CD14-positive monocyte (primary cell): ENCODE data around the gene LZTR1. TPM values are rescaled to one million over a fixed set of nuclear protein-coding genes. Genes with fewer than 3 reads are reported as not detected.

Experiments used
- DNase-seq, 3 donors: peaks; one replicate each; pipeline ENCODE4 v3.0.0-alpha.2; 2011 to 2022
- H2AFZ ChIP-seq: 2 replicates; pipeline ENCODE4 v1.6.0; 2012; ENCODE audit warnings: mild to moderate bottlenecking, low read depth, low read length, inconsistent platforms; ENCODE audit not compliant: insufficient read depth, poor library complexity, severe bottlenecking
- H3K27ac ChIP-seq, 2 donors: 1 replicate in 1 of 2; 2 replicates in 1 of 2; pipeline ENCODE4 v1.5.1; 2012 to 2013; ENCODE audit warnings: low read length in 2 of 2, control low read depth in 1 of 2, inconsistent platforms in 1 of 2, low read depth in 1 of 2, mild to moderate bottlenecking in 1 of 2
- H3K27me3 ChIP-seq, 2 donors: one replicate each; pipeline versions ENCODE4 v1.6.0 to v1.6.1; 2011 to 2013; ENCODE audit warnings: low read length in 2 of 2; ENCODE audit not compliant: control insufficient read depth in 2 of 2, insufficient read depth in 2 of 2
- H3K36me3 ChIP-seq, 2 donors: replicated peaks in 1 of 2; 1 replicate in 1 of 2; 2 replicates in 1 of 2; pipeline versions ENCODE4 v1.5.1 to v1.6.1; 2012 to 2013; ENCODE audit warnings: low read length in 2 of 2, control low read depth in 1 of 2, inconsistent platforms in 1 of 2, mild to moderate bottlenecking in 1 of 2; ENCODE audit not compliant: insufficient read depth in 2 of 2, control insufficient read depth in 1 of 2
- H3K4me1 ChIP-seq, 2 donors: 1 replicate in 1 of 2; 2 replicates in 1 of 2; pipeline versions ENCODE4 v1.5.1 to v1.6.1; 2012 to 2013; ENCODE audit warnings: low read length in 2 of 2, control low read depth in 1 of 2, inconsistent platforms in 1 of 2, mild to moderate bottlenecking in 1 of 2, moderate library complexity in 1 of 2; ENCODE audit not compliant: insufficient read depth in 2 of 2, control insufficient read depth in 1 of 2
- H3K4me2 ChIP-seq: replicated peaks from 2 replicates; pipeline ENCODE3; 2012; ENCODE audit warnings: low read length, moderate library complexity, mild to moderate bottlenecking; ENCODE audit not compliant: poor library complexity, severe bottlenecking; ENCODE audit errors: extremely low read depth
- H3K4me3 ChIP-seq, 3 experiments: fragments of 200-600 bp in 1 of 3; sonication (generic) in 1 of 3; replicated peaks in 1 of 3; 1 replicate in 2 of 3; 2 replicates in 1 of 3; pipeline ENCODE4 v1.5.1; 2011 to 2013; ENCODE audit warnings: low read length in 3 of 3, mild to moderate bottlenecking in 3 of 3, control low read depth in 2 of 3, low read depth in 2 of 3, inconsistent platforms in 1 of 3, moderate library complexity in 1 of 3
- H3K79me2 ChIP-seq: 2 replicates; pipeline ENCODE4 v1.6.0; 2012; ENCODE audit warnings: mild to moderate bottlenecking, control low read depth, inconsistent platforms, low read length, moderate library complexity; ENCODE audit not compliant: insufficient read depth
- H3K9ac ChIP-seq: 2 replicates; pipeline ENCODE4 v1.6.0; 2017; ENCODE audit warnings: low read length, mild to moderate bottlenecking; ENCODE audit not compliant: insufficient read depth, poor library complexity, severe bottlenecking
- H3K9me3 ChIP-seq, 2 donors: replicated peaks in 1 of 2; 1 replicate in 1 of 2; 2 replicates in 1 of 2; pipeline versions ENCODE4 v1.5.1 to v1.6.1; 2012 to 2013; ENCODE audit warnings: low read length in 2 of 2, control low read depth in 1 of 2; ENCODE audit not compliant: control insufficient read depth in 1 of 2, insufficient read depth in 1 of 2
- H4K20me1 ChIP-seq: 2 replicates; pipeline ENCODE4 v1.6.0; 2012; ENCODE audit warnings: mild to moderate bottlenecking, low read length, control low read depth, moderate library complexity; ENCODE audit not compliant: insufficient read depth
- H3K27ac Mint-ChIP-seq, 7 donors: one replicate each; pipeline ENCODE4 v1.8.0; 2020; ENCODE audit warnings: mild to moderate bottlenecking in 7 of 7, mixed read lengths in 7 of 7, moderate library complexity in 6 of 7, inconsistent platforms in 2 of 7
- H3K27me3 Mint-ChIP-seq, 3 donors: one replicate each; pipeline ENCODE4 v1.8.0; 2021 to 2022; ENCODE audit warnings: low read depth in 3 of 3, mild to moderate bottlenecking in 3 of 3, mixed read lengths in 3 of 3, moderate library complexity in 3 of 3, inconsistent platforms in 1 of 3
- H3K36me3 Mint-ChIP-seq, 2 donors: one replicate each; pipeline ENCODE4 v1.8.0; 2020; ENCODE audit warnings: mixed read lengths in 2 of 2, inconsistent platforms in 1 of 2, mild to moderate bottlenecking in 1 of 2
- H3K4me1 Mint-ChIP-seq: one replicate; pipeline ENCODE4 v1.8.0; 2020; ENCODE audit warnings: mild to moderate bottlenecking, mixed read lengths
- H3K4me3 Mint-ChIP-seq, 2 donors: one replicate each; pipeline ENCODE4 v1.8.0; 2020; ENCODE audit warnings: mild to moderate bottlenecking in 2 of 2, mixed read lengths in 2 of 2, moderate library complexity in 1 of 2
- H3K9me3 Mint-ChIP-seq, 7 donors: one replicate each; pipeline ENCODE4 v1.8.0; 2020 to 2022; ENCODE audit warnings: mixed read lengths in 7 of 7, mild to moderate bottlenecking in 6 of 7, moderate library complexity in 6 of 7, inconsistent platforms in 2 of 7
- CTCF ChIP-seq: fragments of 200-600 bp; IDR thresholded peaks from one replicate; pipeline ENCODE4 v1.8.0; 2022; ENCODE audit warnings: antibody characterized with exemption, mild to moderate bottlenecking
- WGBS: methylation state at CpG from one replicate; pipeline ENCODE4 v1.1.5; 2013; ENCODE audit warnings: missing lambda C conversion rate; ENCODE audit not compliant: insufficient coverage; 5-methylcytosine and 5-hydroxymethylcytosine counted together
- intact Hi-C, 2 donors: fragments of 100-400 bp; cut with micrococcal nuclease; formaldehyde crosslinking; loops; one replicate each; pipeline versions ENCODE4 v1.15.0 to v1.15.1; 2023
- polyA plus RNA-seq, 3 donors: library from polyadenylated mRNA; depleted of rRNA in 1 of 3; unstranded in 2 of 3; stranded (reverse) in 1 of 3; fragments of 300-500 nt in 2 of 3; fragments of >200 nt in 1 of 3; fragmentation: Illumina TruSeq in 2 of 3; gene quantifications; 1 replicate in 2 of 3; 2 replicates in 1 of 3; pipeline ENCODE4 v1.2.3, GENCODE V29; 2012 to 2021

Gene LZTR1
- polyA plus RNA-seq, 3 donors, result 7.1 to 63.3 (median 11.5) TPM

GRCh38 chr22:20996031-20996410 is 13.9 kb downstream of the LZTR1 start:
- peaks cover 0 to 6% (median 0%) of the 10 kb centered on the region in 3 donors for H3K27me3 Mint-ChIP-seq
- H2AFZ ChIP-seq, result no peak overlapping the region

GRCh38 chr22:20996598-20997535 is 14.8 kb downstream of the LZTR1 start:
- WGBS, result 95% methylated on average over 27 of the region's 27 CpGs
- Histone ChIP-seq H3K4me1 (peaks cover 14 to 16% of the 10 kb centered on the region in 2 donors), H3K4me3 (no peak overlapping the region), H3K27me3 (no peaks in the 10 kb centered on the region), H3K9me3 (no peaks in the 10 kb centered on the region), H2AFZ (no peak overlapping the region), H3K36me3 (peaks cover 72 to 83% of the 10 kb centered on the region in 2 donors), H4K20me1 (no peaks in the 10 kb centered on the region), H3K27ac (no peak overlapping the region), H3K4me2 (no peak overlapping the region), H3K79me2 (peaks cover 13% of the 10 kb centered on the region), H3K9ac (no peak overlapping the region)
- DNase-seq, result no peak
- TF ChIP-seq CTCF, result no peak
- no peak overlapping the region for H3K27ac Mint-ChIP-seq
- peaks cover 38 to 68% of the 10 kb centered on the region in 2 donors for H3K36me3 Mint-ChIP-seq
- peaks cover 0 to 6% (median 0%) of the 10 kb centered on the region in 3 donors for H3K27me3 Mint-ChIP-seq
- intact Hi-C loops, result no loop called here
- no peaks in the 10 kb centered on the region for H3K9me3 Mint-ChIP-seq
- peaks cover 15% of the 10 kb centered on the region for H3K4me1 Mint-ChIP-seq
- no peak overlapping the region for H3K4me3 Mint-ChIP-seq

More at GRCh38 chr22:20996031-20996410, 13.9 kb downstream of the LZTR1 start:
- no peak overlapping the region for H3K4me3 ChIP-seq
- no peak for TF ChIP-seq CTCF
- no peaks in the 10 kb centered on the region for H3K27me3 ChIP-seq
- H3K4me3 Mint-ChIP-seq, result no peak overlapping the region
- H3K36me3 ChIP-seq, result peaks cover 80 to 92% of the 10 kb centered on the region in 2 donors
- H3K4me1 Mint-ChIP-seq, result peaks cover 9% of the 10 kb centered on the region
- no peaks in the 10 kb centered on the region for H3K9me3 ChIP-seq
- no peaks in the 10 kb centered on the region for H3K9me3 Mint-ChIP-seq
- intact Hi-C loops, result no loop called here
- H4K20me1 ChIP-seq, result no peaks in the 10 kb centered on the region
- 92% methylated on average over 10 of the region's 10 CpGs for WGBS
- peaks cover 8 to 11% of the 10 kb centered on the region in 2 donors for H3K4me1 ChIP-seq
- DNase-seq, result no peak
- H3K36me3 Mint-ChIP-seq, result peaks cover 41 to 75% of the 10 kb centered on the region in 2 donors
- no peak overlapping the region for H3K9ac ChIP-seq
- H3K27ac ChIP-seq, result no peak overlapping the region
- H3K79me2 ChIP-seq, result peaks cover 9% of the 10 kb centered on the region
- no peak overlapping the region for H3K4me2 ChIP-seq
- peak overlapping the region in 3 of 7 donors; percentile 33 to 64 (median 41) for H3K27ac Mint-ChIP-seq
